Tibial artery (tissue), 4 donors: Measurements from ENCODE around the gene SLAMF8.

ENCODE experiments used
- DNase-seq, 2 donors: peaks; one replicate each; pipeline ENCODE4 v3.0.0-alpha.2; 2019
- H3K27ac ChIP-seq, 2 donors: fragments of 200-600 bp; sonication (generic) in 1 of 2; 1 replicate in 1 of 2; 2 replicates in 1 of 2; pipeline ENCODE4 v1.5.1; 2018 to 2019; ENCODE audit warnings: mild to moderate bottlenecking in 1 of 2
- H3K27me3 ChIP-seq, 2 donors: fragments of 200-600 bp; sonication (generic) in 1 of 2; one replicate each; pipeline versions ENCODE4 v1.5.1 to v1.6.0; 2016 to 2019
- H3K36me3 ChIP-seq, 3 donors: fragments of 200-600 bp; sonication (generic) in 2 of 3; one replicate each; pipeline ENCODE4 v1.5.1; 2016 to 2019; ENCODE audit warnings: mild to moderate bottlenecking in 2 of 3
- H3K4me1 ChIP-seq, 4 donors: fragments of 200-600 bp; sonication (generic) in 2 of 4; 1 replicate in 3 of 4; 2 replicates in 1 of 4; pipeline ENCODE4 v1.5.1; 2016 to 2019
- H3K4me3 ChIP-seq, 2 donors: fragments of 200-600 bp; sonication (generic) in 1 of 2; 1 replicate in 1 of 2; 2 replicates in 1 of 2; pipeline ENCODE4 v1.5.1; 2018 to 2019; ENCODE audit warnings: mild to moderate bottlenecking in 2 of 2
- H3K9me3 ChIP-seq, 3 donors: fragments of 200-600 bp; sonication (generic) in 1 of 3; one replicate each; pipeline ENCODE4 v1.5.1; 2016 to 2019
- intact Hi-C: fragments of 100-400 bp; cut with DNase I; formaldehyde crosslinking; loops from one replicate; pipeline ENCODE4 v1.15.0; 2023; ENCODE audit warnings: low total_unique reads
- TF ChIP-seq, protein P1 (sequence below), 2 experiments: fragments of 200-600 bp in 1 of 2; fragments of 450-650 bp in 1 of 2; IDR thresholded peaks; one replicate each; pipeline ENCODE4 v1.5.1; 2017 to 2019; ENCODE audit warnings: antibody characterized with exemption in 2 of 2, mild to moderate bottlenecking in 1 of 2, moderate library complexity in 1 of 2

SLAMF8 gene

DNA sequence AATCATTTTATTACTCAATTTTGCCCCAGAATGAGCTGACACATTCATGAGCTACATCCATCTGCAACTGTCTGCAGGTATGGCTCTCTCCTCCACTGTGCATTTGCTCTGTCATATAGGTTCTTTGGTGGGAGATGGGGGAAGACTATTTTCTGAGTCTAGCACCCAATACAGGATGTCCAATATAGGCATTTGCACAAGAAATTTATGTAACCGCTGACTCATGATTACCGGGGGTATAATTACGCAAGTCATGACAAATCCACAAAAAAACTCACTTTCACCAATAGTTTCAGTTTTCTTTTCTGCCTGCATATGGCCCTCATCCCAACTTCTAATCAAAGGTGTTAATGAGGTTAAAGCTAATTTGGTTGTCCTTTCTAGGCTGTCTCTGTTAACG, 53.3 kb downstream of the SLAMF8 start:
- Histone ChIP-seq H3K36me3 (no peaks in the 10 kb centered on the region), H3K4me1 (no peaks in the 10 kb centered on the region), H3K27ac (no peak overlapping the region), H3K9me3 (no peaks in the 10 kb centered on the region), H3K27me3 (no peaks in the 10 kb centered on the region), H3K4me3 (no peak overlapping the region)
- intact Hi-C loops: no loop called here
- no peak for DNase-seq
- TF ChIP-seq, protein P1, sequence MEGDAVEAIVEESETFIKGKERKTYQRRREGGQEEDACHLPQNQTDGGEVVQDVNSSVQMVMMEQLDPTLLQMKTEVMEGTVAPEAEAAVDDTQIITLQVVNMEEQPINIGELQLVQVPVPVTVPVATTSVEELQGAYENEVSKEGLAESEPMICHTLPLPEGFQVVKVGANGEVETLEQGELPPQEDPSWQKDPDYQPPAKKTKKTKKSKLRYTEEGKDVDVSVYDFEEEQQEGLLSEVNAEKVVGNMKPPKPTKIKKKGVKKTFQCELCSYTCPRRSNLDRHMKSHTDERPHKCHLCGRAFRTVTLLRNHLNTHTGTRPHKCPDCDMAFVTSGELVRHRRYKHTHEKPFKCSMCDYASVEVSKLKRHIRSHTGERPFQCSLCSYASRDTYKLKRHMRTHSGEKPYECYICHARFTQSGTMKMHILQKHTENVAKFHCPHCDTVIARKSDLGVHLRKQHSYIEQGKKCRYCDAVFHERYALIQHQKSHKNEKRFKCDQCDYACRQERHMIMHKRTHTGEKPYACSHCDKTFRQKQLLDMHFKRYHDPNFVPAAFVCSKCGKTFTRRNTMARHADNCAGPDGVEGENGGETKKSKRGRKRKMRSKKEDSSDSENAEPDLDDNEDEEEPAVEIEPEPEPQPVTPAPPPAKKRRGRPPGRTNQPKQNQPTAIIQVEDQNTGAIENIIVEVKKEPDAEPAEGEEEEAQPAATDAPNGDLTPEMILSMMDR (IDR thresholded peaks at IDR 0.05): no peak

DNA sequence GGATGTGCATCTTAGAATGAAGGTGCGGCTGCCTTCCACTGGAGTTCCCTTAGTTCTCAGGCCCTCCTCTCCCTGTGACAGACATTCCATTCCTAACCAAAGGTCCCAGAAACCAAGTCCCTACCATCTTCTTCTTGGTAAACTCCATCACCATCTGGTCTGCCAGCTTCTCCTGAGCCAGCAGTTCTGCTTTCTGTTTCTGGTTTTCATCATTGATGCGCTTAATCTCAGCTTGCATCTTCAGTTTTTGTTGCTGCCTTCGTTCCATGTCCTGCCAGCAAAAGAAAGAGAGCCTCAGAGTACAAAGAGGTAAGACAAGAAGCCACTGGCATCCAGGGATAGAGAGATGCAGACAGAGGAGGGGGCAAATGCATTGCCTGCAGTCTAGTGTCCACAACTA, 53.8 kb downstream of the SLAMF8 start:
- H3K27ac ChIP-seq: no peak overlapping the region
- no peaks in the 10 kb centered on the region for H3K27me3 ChIP-seq
- H3K4me1 ChIP-seq: no peaks in the 10 kb centered on the region
- H3K9me3 ChIP-seq: no peaks in the 10 kb centered on the region
- TF ChIP-seq, protein P1 (IDR thresholded peaks at IDR 0.05): no peak
- H3K36me3 ChIP-seq: no peaks in the 10 kb centered on the region
- no peak for DNase-seq
- H3K4me3 ChIP-seq: no peak overlapping the region
- intact Hi-C loops: no loop called here

DNA sequence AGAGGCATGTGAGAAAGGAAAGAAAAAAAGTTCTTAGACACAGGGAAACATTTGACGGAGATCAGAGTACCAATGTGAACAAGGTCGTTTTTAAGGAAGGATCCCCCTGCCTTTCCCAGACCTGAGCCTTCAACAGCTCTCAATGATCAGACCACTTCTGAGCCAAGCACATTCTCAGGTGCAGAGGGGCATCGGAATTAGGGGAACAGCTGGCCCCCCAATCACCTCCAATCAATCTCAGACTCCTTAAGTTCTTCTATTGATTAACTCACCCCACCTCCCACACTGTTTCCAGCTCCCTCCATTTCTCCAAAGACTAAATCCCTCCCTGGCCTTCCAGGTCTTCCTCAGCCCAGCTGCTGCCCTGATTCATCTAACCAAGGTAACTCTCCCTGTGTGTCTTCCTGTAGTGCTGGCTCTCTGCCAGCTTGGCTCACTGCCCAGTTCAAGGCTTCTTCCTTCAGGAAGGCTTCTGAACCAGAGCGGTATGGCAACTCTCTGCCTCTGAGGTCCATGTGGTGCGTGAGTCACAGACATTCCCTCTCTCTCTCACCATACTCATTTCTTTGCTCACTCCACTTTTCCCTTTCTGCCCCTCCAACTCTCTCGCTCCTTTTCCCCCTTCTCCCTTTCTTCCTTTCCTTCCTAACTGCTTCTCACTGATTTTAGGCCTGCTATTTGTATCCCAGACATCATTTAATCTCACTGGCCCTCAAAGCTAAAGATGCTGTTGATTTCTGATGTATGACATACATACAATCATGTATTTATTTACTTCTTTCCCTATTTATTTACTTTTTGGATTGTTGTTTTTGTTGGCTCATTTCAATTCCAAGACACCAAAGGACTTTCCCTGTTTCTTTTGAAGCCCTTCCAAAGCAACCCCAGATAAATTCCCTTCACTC, 55.2 kb downstream of the SLAMF8 start:
- no peak overlapping the region for H3K27ac ChIP-seq

DNA sequence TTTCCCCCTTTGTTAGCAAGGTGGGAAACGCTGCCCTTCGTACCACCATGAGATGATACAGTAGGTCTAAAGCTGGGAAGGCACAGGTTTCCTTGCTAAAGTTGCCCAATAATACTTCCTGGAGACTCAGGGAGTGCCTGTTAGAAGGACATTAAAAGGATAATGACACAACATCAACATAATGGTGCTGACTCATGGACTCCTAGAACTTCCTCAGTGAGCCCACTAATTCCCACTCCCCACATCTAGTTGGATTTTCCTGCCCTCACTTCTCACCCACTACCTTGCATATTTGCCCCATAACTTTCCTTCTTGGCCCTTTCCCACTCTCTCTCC, 55.8 kb downstream of the SLAMF8 start:
- no peaks in the 10 kb centered on the region for H3K4me1 ChIP-seq
- no peak overlapping the region for H3K27ac ChIP-seq

More for the DNA sequence above, 55.2 kb downstream of the SLAMF8 start:
- Histone ChIP-seq H3K4me1 (no peaks in the 10 kb centered on the region), H3K27me3 (no peaks in the 10 kb centered on the region), H3K36me3 (no peaks in the 10 kb centered on the region), H3K9me3 (no peaks in the 10 kb centered on the region), H3K4me3 (no peak overlapping the region)
- intact Hi-C loops: no loop called here
- DNase-seq: no peak
- TF ChIP-seq, protein P1 (IDR thresholded peaks at IDR 0.05): no peak

DNA sequence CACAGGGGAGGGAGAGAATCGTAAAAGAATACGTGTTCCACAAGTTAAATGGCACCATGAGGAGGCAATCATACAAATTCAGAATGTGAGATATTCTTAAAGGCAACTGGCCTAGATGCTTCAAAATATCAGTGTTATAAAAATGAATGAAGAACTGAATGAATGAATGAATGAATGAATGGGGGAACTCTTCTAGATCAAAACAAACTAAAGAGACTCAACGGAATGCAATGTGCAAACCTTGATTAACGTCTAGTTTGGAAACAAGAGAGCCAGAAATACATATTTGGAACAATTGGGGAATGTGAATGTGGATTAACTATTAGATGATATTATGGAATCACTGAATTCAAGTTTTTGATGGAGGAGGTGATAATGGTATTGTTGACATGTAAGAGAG, 56.5 kb downstream of the SLAMF8 start:
- no peak overlapping the region for H3K27ac ChIP-seq
- H3K27me3 ChIP-seq: no peaks in the 10 kb centered on the region
- intact Hi-C loops: no loop called here
- TF ChIP-seq, protein P1 (IDR thresholded peaks at IDR 0.05): no peak
- H3K36me3 ChIP-seq: no peaks in the 10 kb centered on the region
- H3K9me3 ChIP-seq: no peaks in the 10 kb centered on the region
- DNase-seq: no peak
- H3K4me3 ChIP-seq: no peak overlapping the region
- no peaks in the 10 kb centered on the region for H3K4me1 ChIP-seq

More for the DNA sequence above, 55.8 kb downstream of the SLAMF8 start:
- no peaks in the 10 kb centered on the region for H3K27me3 ChIP-seq
- no peaks in the 10 kb centered on the region for H3K36me3 ChIP-seq
- intact Hi-C loops: no loop called here
- H3K9me3 ChIP-seq: no peaks in the 10 kb centered on the region
- no peak overlapping the region for H3K4me3 ChIP-seq
- TF ChIP-seq, protein P1 (IDR thresholded peaks at IDR 0.05): no peak
- no peak for DNase-seq
